Measurements from ENCODE around the gene CIRBP.
A peak's percentile ranks its signal among the peaks of the same experiment; 100 is the strongest.

CIRBP gene

DNA sequence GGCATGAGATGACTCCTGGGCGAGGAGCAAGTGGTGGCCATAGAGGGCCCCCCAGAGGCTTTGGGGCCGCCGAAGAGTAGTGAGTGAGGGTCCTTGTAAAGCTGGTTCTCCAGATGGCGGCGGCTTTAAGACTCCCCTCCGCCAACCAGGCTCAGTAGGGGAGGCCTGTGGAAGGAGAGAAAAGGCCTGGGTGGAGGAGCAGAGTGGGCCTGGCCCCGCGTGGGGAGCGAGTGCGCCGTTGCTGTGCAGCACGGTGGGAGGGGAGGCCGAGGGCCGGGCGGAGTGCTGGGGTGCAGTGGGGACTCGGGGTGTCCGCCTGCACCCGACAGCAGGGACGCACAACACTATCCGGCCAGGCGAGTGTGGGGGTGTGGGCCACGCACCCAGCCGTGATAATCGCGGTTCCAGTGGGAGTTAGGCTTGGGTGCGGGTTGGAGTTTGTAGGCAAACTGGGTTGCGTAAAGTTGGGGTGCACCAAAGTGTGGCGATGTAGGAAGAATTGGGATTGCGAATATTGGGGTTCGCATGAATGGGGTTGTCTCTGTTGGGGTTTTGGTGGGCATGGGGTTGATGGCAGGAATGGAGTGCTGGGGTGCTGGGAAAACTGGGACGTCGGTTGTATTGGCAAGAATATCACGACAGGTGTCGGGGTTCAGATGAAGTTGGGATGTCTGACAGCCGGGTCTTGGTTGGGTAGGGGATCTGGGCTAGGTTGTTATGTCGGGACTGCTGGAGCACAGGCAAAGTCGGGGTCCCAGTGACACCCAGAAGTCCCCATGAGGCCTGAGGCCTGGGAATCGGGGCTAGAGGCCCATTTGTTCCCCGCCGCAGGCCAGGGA lies 687 bp upstream of the CIRBP start:
- TF ChIP-seq, protein P1, sequence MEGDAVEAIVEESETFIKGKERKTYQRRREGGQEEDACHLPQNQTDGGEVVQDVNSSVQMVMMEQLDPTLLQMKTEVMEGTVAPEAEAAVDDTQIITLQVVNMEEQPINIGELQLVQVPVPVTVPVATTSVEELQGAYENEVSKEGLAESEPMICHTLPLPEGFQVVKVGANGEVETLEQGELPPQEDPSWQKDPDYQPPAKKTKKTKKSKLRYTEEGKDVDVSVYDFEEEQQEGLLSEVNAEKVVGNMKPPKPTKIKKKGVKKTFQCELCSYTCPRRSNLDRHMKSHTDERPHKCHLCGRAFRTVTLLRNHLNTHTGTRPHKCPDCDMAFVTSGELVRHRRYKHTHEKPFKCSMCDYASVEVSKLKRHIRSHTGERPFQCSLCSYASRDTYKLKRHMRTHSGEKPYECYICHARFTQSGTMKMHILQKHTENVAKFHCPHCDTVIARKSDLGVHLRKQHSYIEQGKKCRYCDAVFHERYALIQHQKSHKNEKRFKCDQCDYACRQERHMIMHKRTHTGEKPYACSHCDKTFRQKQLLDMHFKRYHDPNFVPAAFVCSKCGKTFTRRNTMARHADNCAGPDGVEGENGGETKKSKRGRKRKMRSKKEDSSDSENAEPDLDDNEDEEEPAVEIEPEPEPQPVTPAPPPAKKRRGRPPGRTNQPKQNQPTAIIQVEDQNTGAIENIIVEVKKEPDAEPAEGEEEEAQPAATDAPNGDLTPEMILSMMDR (IDR thresholded peaks at IDR 0.05; ENCODE audit: low read depth, low read length) = no peak
- no peak for DNase-seq (ENCODE audit: low read depth in 2 of 2)
- peak overlapping the region in 1 of 2 donors; percentile 10 for H3K4me3 ChIP-seq (replicated peaks in 1 of 2; ENCODE audit: low read depth in 2 of 2, low read length in 2 of 2)

DNA sequence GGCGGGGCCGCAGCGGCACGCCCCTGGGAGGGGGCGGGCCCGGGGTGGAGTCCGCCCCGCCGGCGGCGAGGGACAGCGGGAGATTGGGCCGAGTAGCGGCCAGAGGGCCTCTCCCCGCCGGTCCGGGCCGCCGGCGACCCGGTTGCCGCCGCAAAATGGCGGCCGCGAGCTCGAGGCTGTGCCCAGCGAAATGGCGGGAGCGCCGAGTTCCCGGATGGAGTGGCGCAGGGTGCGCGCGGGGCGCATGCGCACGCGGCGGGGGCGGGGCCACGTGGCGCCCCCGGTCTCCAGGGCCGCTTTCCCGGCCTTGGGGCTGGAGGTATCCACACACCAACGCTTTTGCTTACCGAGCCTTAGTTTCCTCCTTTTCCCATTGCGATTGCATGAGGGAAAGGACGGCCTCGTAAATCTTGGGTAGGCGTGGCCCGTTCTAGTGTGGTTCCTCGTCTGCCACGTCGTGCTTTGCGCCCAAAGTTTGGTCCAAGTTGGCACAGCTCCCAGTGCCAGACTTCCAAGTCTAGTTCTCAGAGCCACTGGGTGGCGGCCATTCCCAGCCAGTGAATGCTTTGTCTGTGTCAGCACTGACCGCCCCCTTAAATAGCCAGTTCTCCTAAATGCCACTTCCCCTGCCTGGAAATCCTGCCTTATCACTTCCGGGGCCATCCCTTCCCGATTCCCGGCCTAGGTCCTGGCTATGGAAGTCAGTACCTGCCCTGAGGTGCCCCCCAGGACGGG lies 513 bp downstream of the CIRBP start:
- TF ChIP-seq, protein P1 (IDR thresholded peaks at IDR 0.05; ENCODE audit: low read depth, low read length) = no peak
- H3K4me3 ChIP-seq (replicated peaks in 1 of 2; ENCODE audit: low read depth in 2 of 2, low read length in 2 of 2) = peak overlapping the region; percentile 67 to 82
- peak; percentile 93 to 94 for DNase-seq (ENCODE audit: low read depth in 2 of 2)

DNA sequence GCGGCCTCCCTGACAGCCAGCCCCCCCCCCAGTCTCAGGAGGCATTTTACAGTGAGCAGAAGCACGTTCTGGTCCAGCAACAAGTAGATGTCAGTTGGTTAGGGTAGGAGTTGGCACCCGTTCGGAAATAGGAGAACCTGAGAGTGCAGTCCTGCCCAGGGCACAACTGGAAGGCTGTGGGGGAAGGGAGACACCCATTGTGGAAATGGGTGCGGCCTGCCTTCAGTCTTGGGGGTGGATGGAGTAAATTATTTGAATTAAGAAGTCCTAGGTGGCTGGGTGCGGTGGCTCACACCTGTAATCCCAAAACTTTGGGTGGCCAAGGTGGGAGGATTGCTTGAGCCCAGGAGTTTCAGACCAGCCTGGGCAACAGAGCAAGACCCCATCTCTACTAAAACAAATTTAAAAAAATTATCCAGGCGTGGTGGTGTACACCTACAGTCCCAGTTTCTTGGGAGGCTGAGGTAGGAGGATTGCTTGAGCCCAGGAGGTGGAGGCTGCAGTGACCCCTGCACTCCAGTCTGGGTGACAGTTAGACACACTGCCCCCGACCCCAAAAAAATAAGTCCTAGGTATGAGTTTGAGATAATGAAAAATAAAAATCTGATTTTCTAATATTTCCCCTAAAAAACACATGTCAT lies 1.2 kb downstream of the CIRBP start:
- TF ChIP-seq, protein P1 (IDR thresholded peaks at IDR 0.05; ENCODE audit: low read depth, low read length) = no peak
- peak overlapping the region; percentile 67 to 82 for H3K4me3 ChIP-seq (replicated peaks in 1 of 2; ENCODE audit: low read depth in 2 of 2, low read length in 2 of 2)
- no peak for DNase-seq (ENCODE audit: low read depth in 2 of 2)

DNA sequence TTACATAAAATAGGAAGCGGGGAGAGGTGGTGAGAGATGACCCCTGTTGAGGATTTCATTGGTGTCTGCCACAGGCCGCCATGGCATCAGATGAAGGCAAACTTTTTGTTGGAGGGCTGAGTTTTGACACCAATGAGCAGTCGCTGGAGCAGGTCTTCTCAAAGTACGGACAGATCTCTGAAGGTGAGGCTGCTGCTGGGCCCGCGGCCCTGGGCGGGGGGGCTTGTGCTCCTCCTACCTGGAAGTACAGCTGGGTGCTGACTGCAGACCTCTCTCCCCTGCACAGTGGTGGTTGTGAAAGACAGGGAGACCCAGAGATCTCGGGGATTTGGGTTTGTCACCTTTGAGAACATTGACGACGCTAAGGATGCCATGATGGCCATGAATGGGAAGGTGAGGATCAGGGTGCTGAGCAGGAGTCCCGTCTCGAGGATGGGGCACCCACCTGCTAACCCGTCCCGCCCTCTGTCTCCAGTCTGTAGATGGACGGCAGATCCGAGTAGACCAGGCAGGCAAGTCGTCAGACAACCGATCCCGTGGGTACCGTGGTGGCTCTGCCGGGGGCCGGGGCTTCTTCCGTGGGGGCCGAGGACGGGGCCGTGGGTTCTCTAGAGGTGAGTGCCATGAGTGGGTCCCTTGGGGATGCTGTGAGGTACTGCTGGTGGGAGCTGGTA lies 1.9 kb downstream of the CIRBP start:
- TF ChIP-seq, protein P1 (IDR thresholded peaks at IDR 0.05; ENCODE audit: low read depth, low read length) = no peak
- DNase-seq (ENCODE audit: low read depth in 2 of 2) = peak in 1 of 2 donors; percentile 6
- peak overlapping the region; percentile 67 to 82 for H3K4me3 ChIP-seq (replicated peaks in 1 of 2; ENCODE audit: low read depth in 2 of 2, low read length in 2 of 2)

DNA sequence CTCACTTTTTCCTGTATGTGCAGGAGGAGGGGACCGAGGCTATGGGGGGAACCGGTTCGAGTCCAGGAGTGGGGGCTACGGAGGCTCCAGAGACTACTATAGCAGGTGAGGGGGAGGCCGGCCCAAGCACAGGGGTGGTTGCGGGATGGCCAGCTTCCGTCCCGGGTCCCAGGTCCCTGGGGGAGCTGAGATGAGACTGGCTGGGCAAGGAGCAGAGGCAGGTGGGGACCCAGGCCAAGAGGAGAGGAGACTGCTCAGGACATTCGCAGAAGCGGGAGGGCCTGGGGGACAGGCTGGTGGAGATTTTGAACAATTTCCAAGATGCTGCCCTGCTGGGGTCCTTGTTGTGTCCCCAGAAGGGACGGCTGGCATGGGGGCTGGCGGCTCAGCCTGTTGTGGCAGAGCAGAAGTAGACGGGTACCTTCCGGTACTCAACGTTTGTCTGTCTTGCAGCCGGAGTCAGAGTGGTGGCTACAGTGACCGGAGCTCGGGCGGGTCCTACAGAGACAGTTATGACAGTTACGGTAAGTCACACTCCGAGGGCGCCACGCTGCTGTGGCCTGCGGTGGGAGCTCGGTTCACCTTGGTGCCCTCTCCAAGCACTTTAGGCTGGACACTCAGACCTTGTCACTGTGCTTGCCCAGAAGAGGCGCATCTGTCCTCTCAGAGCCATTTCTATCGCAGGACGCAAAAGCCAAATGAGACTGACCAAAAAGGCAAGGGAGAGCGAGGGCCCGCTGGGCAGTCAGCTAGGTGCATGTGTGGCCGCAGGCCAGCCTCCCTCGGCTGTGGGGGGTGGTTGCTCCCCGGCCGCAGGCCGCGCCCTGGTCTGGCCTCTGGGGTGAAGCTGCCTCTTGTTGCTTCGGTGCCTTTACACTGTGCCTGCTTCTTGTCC lies 2.6 kb downstream of the CIRBP start:
- DNase-seq (ENCODE audit: low read depth in 2 of 2) = no peak
- TF ChIP-seq, protein P1 (IDR thresholded peaks at IDR 0.05; ENCODE audit: low read depth, low read length) = no peak
- H3K4me3 ChIP-seq (replicated peaks in 1 of 2; ENCODE audit: low read depth in 2 of 2, low read length in 2 of 2) = peak overlapping the region in 1 of 2 donors; percentile 82

Data from cardiac fibroblast (primary cell).